Stimulated activated CD4-positive, alpha-beta T cell treated with anti-CD3 and anti-CD28 coated beads, Interleukin-1b, Interleukin-23, amount 100 ng/mL, for 48 hours (primary cell): Measurements from ENCODE around the gene KRTAP29-1.
"Not testable (repeated sequence)": the region's sequence is repeated elsewhere in the genome, so short reads cannot be mapped to it uniquely, and the experiment has no call there.

Experiments
- DNase-seq: peaks from one replicate; pipeline ENCODE4 v3.0.0-alpha.2; 2020

Gene KRTAP29-1

GRCh38 chr17:41301916-41302901, at the start of gene KRTAP29-1:
TSS of gene KRTAP29-1 (minus strand) at chr17:41302851. CDS start at chr17:41302851, 0 bp downstream.
- no peak for DNase-seq

GRCh38 chr17:41351177-41351576, 48.5 kb upstream of the KRTAP29-1 start:
- no peak for DNase-seq

- not testable (repeated sequence) for DNase-seq
Measured at GRCh38 chr17:41350381-41350878, 47.8 kb upstream of the KRTAP29-1 start, which contains the start of gene KRT33A. TSS of gene KRT33A (minus strand) at chr17:41350828. CDS start at chr17:41350767, 61 bp downstream.

GRCh38 chr17:41347869-41348760, 45.5 kb upstream of the KRTAP29-1 start:
- no peak for DNase-seq

- DNase-seq = not testable (repeated sequence)
Measured at GRCh38 chr17:41346421-41346820, 43.8 kb upstream of the KRTAP29-1 start.

GRCh38 chr17:41345992-41346391, 43.3 kb upstream of the KRTAP29-1 start:
- DNase-seq = no peak

- no peak for DNase-seq
Measured at GRCh38 chr17:41343029-41343428, 40.4 kb upstream of the KRTAP29-1 start.

- peak; percentile 50 for DNase-seq
Measured at GRCh38 chr17:41340934-41341861, 38.5 kb upstream of the KRTAP29-1 start.

GRCh38 chr17:41340494-41340893, 37.8 kb upstream of the KRTAP29-1 start:
- no peak for DNase-seq

GRCh38 chr17:41339571-41340172, 37.0 kb upstream of the KRTAP29-1 start:
- DNase-seq = no peak

GRCh38 chr17:41338961-41339485, 36.4 kb upstream of the KRTAP29-1 start:
- DNase-seq = no peak

- no peak for DNase-seq
Measured at GRCh38 chr17:41335747-41336146, 33.1 kb upstream of the KRTAP29-1 start.

GRCh38 chr17:41334385-41335305, 32.0 kb upstream of the KRTAP29-1 start:
- DNase-seq = no peak

GRCh38 chr17:41333836-41334235, 31.2 kb upstream of the KRTAP29-1 start:
- no peak for DNase-seq

- no peak for DNase-seq
Measured at GRCh38 chr17:41333098-41333497, 30.4 kb upstream of the KRTAP29-1 start.

GRCh38 chr17:41332239-41332638, 29.6 kb upstream of the KRTAP29-1 start:
- DNase-seq = no peak

- no peak for DNase-seq
Measured at GRCh38 chr17:41331606-41332005, 29.0 kb upstream of the KRTAP29-1 start.

- DNase-seq = no peak
Measured at GRCh38 chr17:41329279-41329948, 26.8 kb upstream of the KRTAP29-1 start.

GRCh38 chr17:41328207-41328606, 25.6 kb upstream of the KRTAP29-1 start:
- DNase-seq = no peak
